Stimulated activated CD4-positive, alpha-beta T cell treated with anti-CD3 and anti-CD28 coated beads, TNF-alpha, amount 100 ng/mL, for 24 hours (primary cell): ENCODE measurements around the gene ERI2.
A peak's percentile ranks its signal among the peaks of the same experiment; 100 is the strongest.
"Not testable (repeated sequence)": the region's sequence is repeated elsewhere in the genome, so short reads cannot be mapped to it uniquely, and the experiment has no call there.

Experiments used
- DNase-seq, 3 experiments: peaks; one replicate each; pipeline ENCODE4 v3.0.0-alpha.2; 2020; ENCODE audit warnings: low read depth in 3 of 3

Gene ERI2

DNA sequence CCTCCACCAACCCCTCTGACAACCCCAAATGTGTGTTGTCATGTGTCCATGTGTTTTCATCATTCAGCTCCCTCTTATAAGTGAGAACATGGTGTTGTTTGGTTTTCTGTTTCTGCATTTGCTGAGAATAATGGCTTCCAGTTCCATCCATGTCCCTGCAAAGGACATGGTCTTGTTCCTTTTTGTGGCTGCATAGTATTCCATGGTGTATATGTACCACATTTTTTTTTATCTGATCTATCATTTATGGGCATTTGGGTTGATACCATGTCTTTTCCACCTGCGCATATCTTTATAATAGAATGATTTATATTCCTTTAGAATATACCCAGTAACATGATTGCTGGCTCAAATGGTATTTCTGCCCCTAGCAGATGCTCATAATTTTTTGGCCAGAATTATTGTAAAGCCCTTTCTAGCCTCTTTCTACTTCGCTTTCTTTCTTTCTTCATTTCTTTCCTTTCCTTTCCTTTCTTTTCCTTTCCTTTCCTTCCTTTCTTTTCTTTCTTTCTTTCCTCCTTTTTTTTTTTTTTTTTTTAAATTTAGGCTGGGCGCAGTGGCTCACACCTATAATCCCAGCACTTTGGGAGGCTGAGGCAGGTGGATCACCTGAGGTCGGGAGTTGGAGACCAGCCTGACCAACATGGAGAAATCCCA is 12.8 kb upstream of the ERI2 start:
- no peak for DNase-seq

DNA sequence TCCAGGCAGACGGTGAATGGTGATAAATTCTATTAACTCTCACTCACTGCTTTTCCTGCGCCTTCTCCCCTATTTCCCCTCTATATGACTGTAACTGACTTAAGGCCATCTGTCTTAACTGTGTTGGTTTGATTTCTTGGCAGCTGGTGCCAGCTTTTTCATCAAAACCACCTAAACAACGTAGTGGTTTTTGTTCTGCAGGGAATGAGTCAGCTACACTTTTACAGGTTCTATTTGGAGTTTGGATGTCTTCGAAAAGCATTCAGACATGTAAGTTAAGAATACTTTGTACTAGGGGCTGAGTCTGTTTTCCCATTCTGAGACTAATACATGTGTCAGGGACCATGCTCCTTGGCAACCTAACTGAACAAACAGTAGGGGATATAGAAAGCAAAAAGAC is 8.5 kb upstream of the ERI2 start:
- no peak for DNase-seq

DNA sequence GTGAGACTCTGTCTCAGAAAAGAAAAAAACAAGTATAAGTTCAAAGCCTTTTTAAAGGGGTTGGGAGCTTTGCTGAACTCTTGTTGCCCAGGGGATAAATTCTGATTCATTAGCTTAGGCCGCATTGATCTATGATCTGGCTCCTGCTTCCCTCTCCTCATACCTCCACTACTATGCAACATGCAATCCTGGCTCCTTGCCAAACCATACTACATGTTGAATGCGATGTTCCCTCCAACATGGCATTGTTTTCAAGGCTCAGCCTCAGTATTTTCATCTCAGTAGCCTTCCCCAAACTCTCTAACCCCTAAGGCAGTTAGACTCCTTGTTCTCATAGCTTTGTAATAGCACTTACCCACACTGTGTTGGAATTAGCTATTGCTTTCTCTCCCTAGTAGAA is 6.2 kb upstream of the ERI2 start:
- no peak for DNase-seq

DNA sequence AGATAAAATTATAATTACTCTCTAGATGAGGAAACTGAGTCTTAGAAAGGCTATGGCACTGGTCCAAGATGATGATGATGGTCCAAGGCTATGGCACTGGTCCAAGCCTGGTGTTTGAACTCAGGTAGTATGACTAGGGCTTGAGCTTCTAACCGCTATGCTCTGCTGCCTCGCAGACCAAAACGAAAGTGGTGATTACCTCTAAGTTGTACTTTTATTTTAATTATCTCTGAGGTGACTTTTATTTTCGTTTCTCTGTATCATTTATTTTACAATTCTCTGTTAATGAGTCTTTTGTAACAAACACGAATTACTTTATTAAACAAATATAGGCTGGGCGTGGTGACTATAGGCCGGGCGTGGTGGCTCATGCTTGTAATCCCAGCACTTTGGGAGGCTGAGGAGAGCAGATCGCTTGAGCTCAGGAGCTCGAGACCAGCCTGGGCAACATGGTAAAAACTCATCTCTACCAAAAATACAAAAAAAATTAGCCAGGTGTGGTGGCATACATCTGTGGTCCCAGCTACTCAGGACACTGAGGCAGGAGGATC is 5.7 kb upstream of the ERI2 start:
- no peak for DNase-seq

DNA sequence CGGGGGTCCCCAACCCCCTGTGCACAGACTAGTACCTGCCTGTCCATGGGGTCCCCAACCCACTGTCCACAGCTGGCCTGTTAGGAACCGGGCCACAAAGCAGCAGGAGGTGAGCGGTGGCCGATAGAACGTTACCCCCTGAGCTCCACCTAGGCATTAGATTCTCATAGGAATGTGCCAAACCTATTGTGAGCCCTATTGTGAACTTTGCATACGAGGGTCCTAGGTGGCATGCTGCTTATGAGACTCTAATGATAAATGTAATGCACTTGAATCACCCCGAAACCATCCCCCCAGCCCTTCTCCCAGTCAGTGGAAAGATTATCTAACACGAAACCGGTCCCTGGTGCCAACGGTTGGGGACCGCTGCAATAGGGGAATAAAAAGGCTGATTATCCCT is 1.6 kb upstream of the ERI2 start:
- no peak for DNase-seq

DNA sequence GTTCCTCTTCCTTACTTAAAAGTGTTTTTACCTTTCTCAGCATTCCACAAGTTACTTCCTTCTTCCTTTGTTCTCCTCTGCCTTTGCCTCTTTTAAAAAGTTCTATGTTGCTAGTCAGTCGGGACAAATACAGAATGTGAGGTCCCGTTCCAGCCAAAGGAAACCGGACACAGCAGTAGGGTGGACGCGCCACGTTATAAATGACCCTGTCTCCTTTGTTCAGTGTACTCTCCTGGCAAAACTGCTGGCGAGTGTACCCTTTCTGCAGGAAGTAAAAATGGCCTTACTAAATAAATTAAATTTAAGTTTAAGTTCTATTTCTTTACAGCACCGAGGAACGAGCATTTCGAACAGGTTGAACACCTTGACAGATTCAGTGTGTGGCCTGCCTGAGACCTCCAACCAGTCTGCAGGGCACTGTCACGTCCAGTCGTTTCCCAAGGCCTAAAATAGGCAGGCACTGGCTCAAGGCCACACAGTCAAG is 546 bp downstream of the ERI2 start:
- not testable (repeated sequence) for DNase-seq

DNA sequence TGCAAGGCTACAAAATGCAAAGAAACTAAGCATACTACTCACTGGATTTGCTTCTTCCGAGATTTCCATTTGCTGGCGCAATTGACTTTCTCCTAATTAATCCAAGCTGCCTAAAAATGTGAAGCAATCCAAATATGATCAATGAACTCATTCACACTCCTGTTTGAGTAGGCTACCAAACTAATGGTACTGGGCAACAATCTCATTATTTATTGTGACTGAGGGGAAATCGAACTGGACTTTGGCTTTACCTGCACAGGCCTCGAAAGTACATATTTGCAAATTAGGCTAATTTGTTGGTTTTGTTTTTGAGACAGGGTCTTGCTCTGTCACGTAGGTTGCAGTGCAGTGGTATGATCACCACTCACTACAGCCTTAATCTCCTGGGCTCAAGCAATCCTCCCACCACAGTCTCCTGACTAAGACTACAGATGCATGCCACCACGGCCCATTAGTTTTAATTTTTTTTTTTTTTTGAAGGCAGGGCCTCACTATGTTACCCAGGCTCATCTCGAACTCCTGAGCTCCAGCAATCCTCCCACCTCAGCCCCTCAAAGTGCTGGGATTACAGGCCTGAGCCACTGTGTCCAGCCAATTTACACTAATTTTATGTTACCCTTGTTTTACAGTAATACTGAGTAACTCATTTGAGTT is 2.6 kb downstream of the ERI2 start:
- DNase-seq, result no peak

DNA sequence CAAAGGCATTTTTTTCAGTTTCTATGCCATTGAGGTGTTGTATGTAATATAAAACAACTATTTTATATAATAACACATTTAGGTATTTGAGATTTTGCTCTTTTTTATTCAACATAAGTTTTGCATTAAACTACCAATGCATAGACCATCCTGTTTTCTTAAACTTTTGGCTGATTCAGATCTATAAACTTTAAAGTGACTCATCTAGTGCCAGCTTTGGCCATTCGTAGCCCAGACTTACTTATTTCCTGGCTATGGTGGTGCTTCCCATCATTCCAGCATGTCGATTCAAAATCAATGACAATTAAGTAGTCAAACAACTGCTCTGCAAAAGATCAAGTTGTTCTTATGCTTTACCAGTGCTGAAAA is 3.1 kb downstream of the ERI2 start:
- no peak for DNase-seq

DNA sequence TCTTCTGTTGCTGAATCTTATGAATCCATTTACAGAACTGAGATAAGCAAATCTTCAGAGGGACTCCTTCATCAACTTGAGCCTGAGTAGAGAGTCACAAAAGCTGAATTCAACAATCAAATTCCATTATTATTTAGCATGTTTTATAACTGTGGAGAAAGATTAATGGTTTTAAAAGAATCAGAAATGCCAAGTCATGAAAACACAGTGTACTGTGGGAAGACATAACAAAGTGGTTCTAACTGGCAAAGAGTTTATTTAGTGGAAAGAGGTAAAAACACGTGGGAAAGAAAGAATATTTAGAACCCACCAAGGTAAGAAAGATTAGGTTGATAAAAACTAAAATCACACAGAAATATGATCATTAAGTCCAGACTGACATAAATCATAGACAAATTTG is 5.0 kb downstream of the ERI2 start:
- DNase-seq, result no peak

DNA sequence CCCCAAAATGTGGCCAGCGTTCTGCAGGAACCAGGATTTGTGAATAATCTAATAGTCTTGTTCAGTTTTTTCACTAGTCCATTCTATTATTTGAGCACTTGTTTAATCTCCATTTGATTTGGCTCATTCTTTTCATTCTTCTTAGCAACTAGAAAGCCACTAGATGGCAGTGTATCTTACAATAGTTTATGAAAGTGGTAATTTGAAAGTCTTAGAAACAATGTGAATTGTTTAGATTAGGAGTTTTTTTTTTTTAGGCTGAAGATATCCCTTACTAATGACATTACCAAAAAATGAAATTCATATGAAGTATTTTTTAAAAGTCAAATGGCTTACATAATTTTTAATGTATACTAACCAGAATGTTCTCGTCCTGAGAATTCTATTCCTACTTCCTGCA is 6.7 kb downstream of the ERI2 start:
- no peak for DNase-seq

DNA sequence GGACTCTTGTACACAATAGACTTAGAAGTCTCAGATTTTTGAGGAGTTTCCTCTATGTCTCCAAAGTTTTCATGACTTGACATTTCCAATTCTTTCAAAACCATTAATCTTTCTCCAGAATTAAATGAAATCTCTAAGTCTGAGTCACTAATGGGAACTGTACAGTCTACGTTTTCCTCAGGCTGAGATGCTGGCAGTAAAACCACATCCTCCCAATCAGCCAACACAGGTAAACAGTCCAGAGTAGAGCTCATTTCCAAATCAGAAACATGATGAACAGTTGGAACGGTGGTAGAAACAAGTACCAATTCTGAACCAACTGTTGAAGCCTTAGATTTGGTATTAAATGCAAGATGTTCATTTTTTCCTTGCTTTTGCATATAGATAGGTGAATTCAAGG is 7.9 kb downstream of the ERI2 start:
- DNase-seq, result no peak

DNA sequence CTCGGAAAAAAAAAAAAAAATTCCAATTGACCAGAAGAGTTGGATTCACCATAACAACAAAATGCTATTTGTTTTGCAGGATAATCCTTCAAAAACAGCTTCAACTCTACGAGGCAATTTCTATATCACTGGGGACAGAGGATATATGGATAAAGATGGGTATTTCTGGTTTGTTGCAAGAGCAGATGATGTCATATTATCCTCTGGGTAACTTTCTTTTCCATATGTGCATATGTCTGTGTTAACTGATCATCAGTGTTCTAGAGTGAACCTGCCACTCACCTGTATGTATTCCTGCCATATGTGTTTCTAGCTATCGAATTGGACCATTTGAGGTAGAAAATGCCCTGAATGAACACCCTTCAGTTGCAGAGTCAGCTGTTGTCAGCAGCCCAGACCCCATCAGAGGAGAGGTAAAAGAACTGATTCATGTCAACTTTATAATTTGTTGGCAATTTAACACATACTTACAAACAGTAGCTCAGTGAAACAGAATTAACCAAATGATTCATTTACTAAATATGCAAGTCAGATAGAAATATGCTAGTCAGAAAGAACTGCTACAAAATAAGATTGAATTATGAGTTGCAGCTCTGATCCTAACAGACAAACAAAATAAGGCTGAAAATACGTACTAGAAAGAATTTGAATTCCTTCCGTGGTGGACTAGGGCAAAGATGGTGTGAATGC is 14.2 kb downstream of the ERI2 start:
- DNase-seq, result no peak

DNA sequence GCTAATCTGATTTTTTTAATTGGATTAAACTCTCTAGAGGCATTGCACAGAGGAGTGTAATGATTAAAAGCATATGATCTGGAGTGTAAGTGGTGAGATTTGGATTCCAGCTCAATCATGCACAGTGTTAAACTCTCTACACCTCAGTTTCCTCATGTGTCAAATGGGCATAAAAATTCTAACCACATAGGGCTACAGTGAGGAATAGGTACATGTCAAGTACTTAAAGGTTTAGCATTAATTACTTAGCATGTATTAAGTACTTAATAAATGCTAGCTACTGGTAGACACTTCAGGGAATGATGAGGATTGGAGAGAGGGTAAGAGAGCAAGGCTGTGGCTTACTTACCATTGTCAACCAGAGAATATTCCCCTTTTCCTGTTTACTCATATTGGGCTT is 17.1 kb downstream of the ERI2 start:
- DNase-seq, result no peak

DNA sequence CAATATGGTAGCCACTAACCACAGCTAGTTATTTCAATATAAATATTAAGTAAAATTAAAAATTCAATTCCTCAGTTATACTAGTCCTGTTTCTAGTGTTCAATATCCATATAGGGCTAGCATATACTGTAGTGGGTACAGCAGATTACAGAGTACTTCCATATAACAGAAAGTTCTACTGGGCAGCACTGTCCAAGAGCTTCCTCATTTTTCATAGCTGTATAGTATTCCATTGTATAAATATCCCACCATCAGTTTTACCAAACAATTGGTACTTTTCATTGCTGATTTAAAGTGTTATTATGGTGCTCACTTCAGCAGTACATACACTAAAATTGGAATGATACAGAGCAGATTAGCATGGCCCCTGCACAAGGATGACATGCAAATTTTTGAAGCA is 22.1 kb downstream of the ERI2 start:
- DNase-seq, result no peak

DNA sequence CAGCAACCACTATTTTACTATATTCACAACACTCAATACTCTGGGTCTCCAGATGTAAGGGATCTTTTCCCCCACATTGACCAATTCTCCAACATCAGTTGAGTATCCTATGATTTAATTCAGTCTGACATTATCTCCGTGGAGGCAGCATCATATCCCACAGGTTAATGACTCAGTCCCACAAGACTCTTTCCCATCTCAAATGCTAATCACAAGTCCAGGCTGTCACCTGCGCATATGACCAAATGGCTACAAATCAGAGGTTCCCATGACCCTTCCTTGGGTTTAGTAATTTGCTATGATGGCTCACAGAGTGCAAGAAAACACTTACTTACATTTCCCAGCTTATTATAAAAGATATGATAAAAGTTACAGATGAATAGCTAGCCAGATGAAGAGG is 23.8 kb downstream of the ERI2 start:
- DNase-seq, result no peak

DNA sequence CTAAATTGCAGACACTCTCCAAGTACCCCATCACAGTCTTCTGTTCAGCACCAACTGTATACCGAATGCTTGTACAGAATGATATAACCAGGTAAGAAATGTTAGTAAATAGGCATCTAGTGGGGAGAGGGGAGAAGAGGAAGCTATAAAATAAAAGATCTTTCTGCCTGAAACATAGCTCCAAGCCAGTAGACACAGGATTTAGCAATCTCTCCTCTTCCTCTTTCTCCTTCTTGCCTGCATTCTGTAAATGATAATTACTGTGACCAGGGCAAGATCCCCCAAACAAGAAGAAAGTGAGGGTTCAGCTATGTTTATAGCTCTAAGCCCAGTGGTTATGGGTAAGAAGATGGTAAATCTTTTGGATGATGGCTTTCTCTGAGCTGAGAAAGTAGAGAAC is 24.6 kb downstream of the ERI2 start:
- no peak for DNase-seq

DNA sequence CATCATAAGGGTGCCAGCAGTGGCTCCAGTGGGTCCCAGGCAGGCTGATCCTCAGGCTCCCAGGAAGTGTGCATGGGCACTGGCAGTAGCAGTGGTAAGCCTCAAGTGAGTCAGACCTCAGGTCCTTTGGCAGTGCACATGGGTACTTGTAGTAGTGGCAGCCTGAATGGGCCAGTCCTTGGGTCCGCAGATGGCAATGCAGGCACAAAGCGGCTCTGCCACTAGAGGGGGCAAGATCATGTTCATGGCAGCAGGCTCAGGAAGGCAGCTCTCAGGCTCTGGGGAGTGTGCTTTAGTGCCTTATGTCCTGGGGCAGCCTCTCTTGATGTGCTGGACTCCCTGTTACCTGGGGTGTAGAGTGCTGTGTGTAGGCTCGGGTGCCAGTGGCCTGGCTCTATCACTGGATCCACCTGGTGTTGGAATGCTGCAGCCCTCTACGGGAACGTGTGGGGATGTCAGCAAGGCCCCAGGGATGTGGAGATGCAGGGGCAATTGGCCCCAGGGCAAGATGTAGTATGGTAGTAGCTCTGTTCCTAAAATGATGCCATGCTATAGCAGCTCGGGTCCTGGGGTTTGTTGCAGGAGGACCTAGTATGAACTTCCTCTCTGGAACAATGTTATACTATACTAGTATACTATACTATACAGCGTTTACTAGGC is 31.4 kb downstream of the ERI2 start:
- DNase-seq, result peak; percentile 6 to 64 (median 31)

DNA sequence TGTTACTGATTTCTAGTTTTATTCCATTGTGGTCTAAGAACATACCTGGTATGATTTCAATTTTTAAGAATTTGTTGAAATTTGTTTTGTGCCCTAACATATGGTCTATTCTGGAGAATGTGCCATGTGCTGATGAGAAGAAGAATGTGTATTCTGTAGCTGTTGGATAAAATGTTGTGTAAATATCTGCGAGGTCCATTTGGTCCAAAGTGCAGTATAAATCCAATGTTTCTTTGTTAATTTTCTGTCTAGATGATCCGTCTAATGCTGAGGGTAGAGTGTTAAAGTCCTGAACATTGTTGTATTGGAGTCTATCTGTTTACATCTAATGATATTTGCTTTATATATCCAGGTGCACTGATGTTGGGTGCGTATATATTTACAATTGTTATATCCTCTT is 32.6 kb downstream of the ERI2 start:
- no peak for DNase-seq

DNA sequence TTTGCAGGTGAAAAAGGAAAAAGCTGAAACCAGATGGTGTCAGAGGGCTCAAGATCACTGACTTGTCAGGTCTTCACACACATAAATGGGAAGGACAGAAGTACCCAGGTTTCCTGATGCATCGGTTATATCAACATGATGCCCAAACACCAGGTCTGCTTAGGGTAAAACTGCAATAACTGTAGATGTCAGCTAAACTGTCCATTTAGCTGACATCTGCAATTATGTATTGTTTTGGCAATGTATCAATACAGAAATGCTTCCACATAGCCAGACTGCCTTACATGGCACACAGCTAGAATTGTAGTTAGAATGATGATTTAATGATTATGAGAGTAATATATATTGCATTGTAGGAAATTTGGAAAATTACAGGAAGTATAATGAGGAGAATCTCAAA is 37.5 kb downstream of the ERI2 start:
- DNase-seq, result no peak

DNA sequence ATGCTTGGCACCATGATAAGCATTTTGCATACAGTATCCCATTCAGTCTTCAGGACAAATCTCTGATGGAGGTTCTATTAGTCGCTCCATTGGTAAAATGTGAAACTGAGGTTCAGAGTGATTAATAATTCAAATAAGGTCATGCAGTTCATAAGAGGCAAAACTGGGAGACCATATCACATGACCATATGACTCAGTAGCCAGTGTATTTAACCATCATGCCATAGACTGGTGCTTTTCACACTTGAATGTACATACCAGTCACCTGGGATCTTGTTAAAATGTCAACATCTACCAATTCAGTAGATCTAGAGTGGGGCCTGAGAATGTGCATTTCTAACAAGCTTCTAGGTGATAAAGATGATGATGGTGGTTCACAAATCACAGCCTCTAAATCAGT is 38.2 kb downstream of the ERI2 start:
- DNase-seq, result no peak

DNA sequence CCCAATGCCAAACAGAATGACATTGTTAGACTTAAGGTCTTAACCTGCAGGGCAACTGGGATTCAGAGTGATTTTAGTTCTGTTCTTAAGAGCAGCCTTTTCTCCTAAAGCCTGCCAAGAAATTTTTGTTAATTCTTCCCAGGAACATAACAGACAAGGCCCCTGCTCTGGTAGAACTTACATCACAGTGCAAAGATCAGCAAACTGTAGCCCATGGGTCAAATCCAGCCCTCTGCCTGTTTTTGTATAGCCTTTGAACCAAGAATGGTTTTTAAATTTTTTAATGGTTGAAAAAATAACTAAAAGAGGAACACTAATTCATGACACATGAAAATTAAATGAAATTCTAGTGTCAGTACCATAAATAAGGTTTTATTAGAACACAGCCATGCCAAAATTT is 38.7 kb downstream of the ERI2 start:
- no peak for DNase-seq

DNA sequence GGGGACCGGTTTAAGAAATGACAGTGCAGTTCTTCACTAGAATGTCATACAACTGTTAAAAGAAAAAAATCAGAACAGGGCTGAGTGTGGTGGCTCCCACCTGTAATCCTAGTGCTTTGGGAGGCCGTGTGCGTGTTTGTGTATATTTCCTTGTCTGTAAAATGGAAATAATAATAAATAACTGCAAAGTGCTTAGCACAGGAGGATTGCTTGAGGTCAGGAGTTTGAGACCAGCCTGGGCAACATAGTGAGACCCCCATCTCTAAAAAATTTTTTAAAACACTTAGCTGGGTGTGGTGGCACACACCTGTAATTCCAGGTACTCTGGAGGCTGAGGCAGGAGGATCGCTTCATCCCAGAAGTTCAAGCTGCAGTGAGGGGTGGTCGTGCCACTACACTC is 40.0 kb downstream of the ERI2 start:
- no peak for DNase-seq

DNA sequence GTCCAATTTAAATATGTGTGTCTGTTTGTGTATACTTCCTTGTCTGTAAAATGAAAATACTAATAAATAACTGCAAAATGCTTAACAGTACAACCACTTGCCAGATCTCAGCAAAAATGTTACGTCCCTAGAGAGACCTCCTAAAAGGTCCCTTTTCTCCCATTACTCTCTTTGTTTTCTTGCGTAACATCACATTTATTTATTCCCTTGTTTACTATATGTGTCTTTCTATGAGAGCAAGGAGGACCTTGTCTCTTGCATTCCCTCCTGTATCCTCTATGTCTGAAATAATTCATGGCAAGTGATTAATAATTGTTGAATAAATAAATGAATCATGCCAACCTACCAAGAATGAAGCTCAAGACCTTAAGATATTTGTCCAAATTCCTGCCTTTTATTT is 40.5 kb downstream of the ERI2 start:
- DNase-seq, result no peak
